ENCODE results near the gene OSBPL6. TPM values are rescaled to one million over a fixed set of nuclear protein-coding genes. Genes with fewer than 3 reads are reported as not detected.

OSBPL6 gene
- total RNA-seq, 1 donor from 2014 or later: 14.0 TPM

DNA sequence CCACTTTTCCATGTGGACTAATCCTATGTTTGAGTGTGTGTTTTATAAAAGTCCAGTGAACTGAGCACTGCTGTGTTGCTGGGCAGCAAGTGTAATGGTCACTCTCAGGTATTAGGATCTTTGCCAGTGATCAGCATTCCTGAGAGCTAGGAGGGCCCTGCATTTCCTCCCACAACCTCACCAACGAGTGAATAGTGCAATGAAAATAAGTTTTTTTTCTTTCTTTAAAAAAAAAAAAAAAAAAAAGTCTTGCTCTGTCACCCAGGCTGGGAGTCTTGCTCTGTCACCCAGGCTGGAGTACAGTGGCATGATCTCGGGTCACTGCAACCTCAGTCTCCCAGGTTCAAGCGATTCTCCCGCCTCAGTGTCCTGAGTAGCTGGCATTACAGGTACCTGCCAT is 6.5 kb upstream of the OSBPL6 start:
- H3K4me3 Mint-ChIP-seq: no peak overlapping the region
- no peak overlapping the region for H3K27ac Mint-ChIP-seq
- peaks cover 16% of the 10 kb centered on the region for H3K27me3 Mint-ChIP-seq (ENCODE audit: insufficient read depth, low read depth)
- Histone ChIP-seq H3K4me3 (no peak overlapping the region), H3K9me3 (ENCODE audit: low read depth) (no peaks in the 10 kb centered on the region), H3K4me1 (no peaks in the 10 kb centered on the region), H3K9ac (no peak overlapping the region), H3K79me2 (ENCODE audit: low read depth) (no peaks in the 10 kb centered on the region), H3K36me3 (no peaks in the 10 kb centered on the region), H2AFZ (replicated peaks) (no peak overlapping the region), H3F3A (ENCODE audit: low read depth) (peaks cover 2% of the 10 kb centered on the region), H3K27me3 (peaks cover 20% of the 10 kb centered on the region), H3K4me2 (no peak overlapping the region), H3K27ac (no peak overlapping the region), H4K20me1 (ENCODE audit: low read depth) (no peaks in the 10 kb centered on the region)
- H3K9me3 Mint-ChIP-seq: peaks cover 2% of the 10 kb centered on the region
- TF ChIP-seq, protein P1, sequence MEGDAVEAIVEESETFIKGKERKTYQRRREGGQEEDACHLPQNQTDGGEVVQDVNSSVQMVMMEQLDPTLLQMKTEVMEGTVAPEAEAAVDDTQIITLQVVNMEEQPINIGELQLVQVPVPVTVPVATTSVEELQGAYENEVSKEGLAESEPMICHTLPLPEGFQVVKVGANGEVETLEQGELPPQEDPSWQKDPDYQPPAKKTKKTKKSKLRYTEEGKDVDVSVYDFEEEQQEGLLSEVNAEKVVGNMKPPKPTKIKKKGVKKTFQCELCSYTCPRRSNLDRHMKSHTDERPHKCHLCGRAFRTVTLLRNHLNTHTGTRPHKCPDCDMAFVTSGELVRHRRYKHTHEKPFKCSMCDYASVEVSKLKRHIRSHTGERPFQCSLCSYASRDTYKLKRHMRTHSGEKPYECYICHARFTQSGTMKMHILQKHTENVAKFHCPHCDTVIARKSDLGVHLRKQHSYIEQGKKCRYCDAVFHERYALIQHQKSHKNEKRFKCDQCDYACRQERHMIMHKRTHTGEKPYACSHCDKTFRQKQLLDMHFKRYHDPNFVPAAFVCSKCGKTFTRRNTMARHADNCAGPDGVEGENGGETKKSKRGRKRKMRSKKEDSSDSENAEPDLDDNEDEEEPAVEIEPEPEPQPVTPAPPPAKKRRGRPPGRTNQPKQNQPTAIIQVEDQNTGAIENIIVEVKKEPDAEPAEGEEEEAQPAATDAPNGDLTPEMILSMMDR (IDR thresholded peaks at IDR 0.05): no peak
- TF ChIP-seq EZH2 (IDR thresholded peaks at IDR 0.05) (no peak), EZH2phosphoT487 (IDR thresholded peaks at IDR 0.05) (no peak)
- H3K36me3 Mint-ChIP-seq: no peaks in the 10 kb centered on the region
- H3K4me1 Mint-ChIP-seq: no peaks in the 10 kb centered on the region
- no peak for DNase-seq (ENCODE audit: low spot score)

DNA sequence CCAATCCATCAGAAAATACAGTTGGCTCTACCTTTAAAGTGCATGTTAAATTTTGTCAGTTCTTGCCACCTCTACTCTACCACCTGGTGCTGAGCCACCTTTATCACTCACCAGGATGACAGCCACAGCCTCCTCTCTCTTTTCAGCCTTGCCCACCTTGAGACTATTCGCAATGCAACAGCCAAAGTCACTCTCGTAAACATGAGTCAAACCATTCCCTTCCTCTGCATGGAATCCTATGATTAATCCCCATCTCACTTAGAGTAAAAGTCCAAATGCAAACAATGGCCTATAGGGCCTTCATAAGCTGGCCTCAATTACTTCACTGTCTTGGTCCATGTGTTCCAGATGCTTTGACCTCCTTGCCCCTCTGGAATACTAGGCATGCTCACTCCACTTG is 5.8 kb upstream of the OSBPL6 start:
- TF ChIP-seq EZH2 (IDR thresholded peaks at IDR 0.05) (no peak), EZH2phosphoT487 (IDR thresholded peaks at IDR 0.05) (no peak)
- TF ChIP-seq, protein P1 (IDR thresholded peaks at IDR 0.05): no peak
- H3K9me3 ChIP-seq (ENCODE audit: low read depth): no peaks in the 10 kb centered on the region

DNA sequence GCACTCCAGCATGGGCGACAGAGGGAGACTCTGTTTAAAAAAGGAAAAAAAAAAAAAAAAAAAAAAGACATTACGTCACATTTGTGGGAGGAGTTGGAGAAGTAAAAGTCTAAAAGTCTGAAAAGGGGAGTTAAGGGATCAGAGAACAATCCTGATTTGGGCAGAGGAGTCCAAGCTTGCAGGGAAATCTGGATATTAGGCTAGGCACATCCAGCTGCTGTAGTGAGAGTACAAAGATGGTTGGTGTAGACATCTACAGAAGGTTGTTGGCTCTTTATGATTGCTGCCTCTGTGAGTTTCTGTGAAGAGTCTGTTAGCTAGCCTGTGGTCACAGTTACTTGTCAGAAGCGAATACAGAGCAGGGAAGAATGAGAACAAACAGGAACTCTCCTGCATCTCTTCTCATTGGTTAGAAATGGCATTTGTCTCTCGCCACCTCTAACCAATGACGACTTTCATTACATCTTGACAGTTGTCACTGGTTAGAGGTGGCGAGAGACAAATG is 3.3 kb upstream of the OSBPL6 start:
- H3K27me3 ChIP-seq: peaks cover 33% of the 10 kb centered on the region
- Mint-ChIP-seq H3K27ac (no peak overlapping the region), H3K4me1 (peaks cover 9% of the 10 kb centered on the region)

More for the DNA sequence above, 5.8 kb upstream of the OSBPL6 start:
- H2AFZ ChIP-seq (replicated peaks): no peak overlapping the region
- no peak overlapping the region for H3K4me2 ChIP-seq
- H3K9me3 Mint-ChIP-seq: peaks cover 2% of the 10 kb centered on the region
- H4K20me1 ChIP-seq (ENCODE audit: low read depth): no peaks in the 10 kb centered on the region
- H3K36me3 Mint-ChIP-seq: no peaks in the 10 kb centered on the region
- H3K36me3 ChIP-seq: no peaks in the 10 kb centered on the region
- H3K27ac Mint-ChIP-seq: no peak overlapping the region
- no peak overlapping the region for H3K4me3 Mint-ChIP-seq
- peaks cover 2% of the 10 kb centered on the region for H3K4me1 Mint-ChIP-seq
- H3K27ac ChIP-seq: no peak overlapping the region
- no peaks in the 10 kb centered on the region for H3K79me2 ChIP-seq (ENCODE audit: low read depth)
- peaks cover 26% of the 10 kb centered on the region for H3K27me3 ChIP-seq
- H3K4me1 ChIP-seq: peaks cover 4% of the 10 kb centered on the region
- H3F3A ChIP-seq (ENCODE audit: low read depth): peaks cover 8% of the 10 kb centered on the region
- H3K9ac ChIP-seq: no peak overlapping the region
- no peak overlapping the region for H3K4me3 ChIP-seq
- H3K27me3 Mint-ChIP-seq (ENCODE audit: insufficient read depth, low read depth): peaks cover 20% of the 10 kb centered on the region
- no peak for DNase-seq (ENCODE audit: low spot score)

More for the DNA sequence above, 3.3 kb upstream of the OSBPL6 start:
- Histone ChIP-seq H3K27ac (no peak overlapping the region), H3K79me2 (ENCODE audit: low read depth) (peaks cover 3% of the 10 kb centered on the region), H3K9me3 (ENCODE audit: low read depth) (no peaks in the 10 kb centered on the region), H2AFZ (replicated peaks) (no peak overlapping the region), H3F3A (ENCODE audit: low read depth) (peaks cover 32% of the 10 kb centered on the region), H3K4me2 (no peak overlapping the region), H4K20me1 (ENCODE audit: low read depth) (peaks cover 8% of the 10 kb centered on the region), H3K36me3 (no peaks in the 10 kb centered on the region), H3K4me1 (peaks cover 14% of the 10 kb centered on the region), H3K4me3 (no peak overlapping the region), H3K9ac (no peak overlapping the region)
- H3K9me3 Mint-ChIP-seq: no peaks in the 10 kb centered on the region
- H3K36me3 Mint-ChIP-seq: no peaks in the 10 kb centered on the region
- no peak for DNase-seq (ENCODE audit: low spot score)
- TF ChIP-seq, protein P1 (IDR thresholded peaks at IDR 0.05): no peak
- TF ChIP-seq EZH2 (IDR thresholded peaks at IDR 0.05) (no peak), EZH2phosphoT487 (IDR thresholded peaks at IDR 0.05) (no peak)
- H3K27me3 Mint-ChIP-seq (ENCODE audit: insufficient read depth, low read depth): peaks cover 24% of the 10 kb centered on the region
- no peak overlapping the region for H3K4me3 Mint-ChIP-seq

Measured in neural progenitor cell (in vitro differentiated cells).